Measurements from ENCODE around the gene XG. TPM values are rescaled to one million over a fixed set of nuclear protein-coding genes. Genes with fewer than 3 reads are reported as not detected.

XG gene
- total RNA-seq, 4 donors from 2014 or later: 0.76 TPM; not detected in 3

DNA sequence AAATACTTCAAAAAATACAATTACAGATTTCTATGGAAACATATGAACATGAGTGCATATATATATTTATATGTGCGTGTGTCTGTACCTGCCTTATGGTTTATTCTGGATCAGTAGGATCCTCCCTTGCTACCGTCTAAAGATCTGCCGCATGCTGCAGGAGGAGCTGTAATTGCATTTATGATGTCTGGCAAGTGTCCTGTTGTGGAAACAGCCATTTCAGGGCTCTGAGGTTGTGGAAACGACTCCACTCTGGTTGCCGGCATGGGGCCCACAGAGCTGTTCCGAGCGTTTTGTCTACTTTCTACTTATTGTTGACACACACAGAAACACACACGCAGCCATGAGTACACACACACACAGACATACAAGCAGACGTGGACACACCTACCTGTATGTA lies 39.4 kb upstream of the XG start:
- H3K27ac ChIP-seq: no peak overlapping the region
- intact Hi-C loops (cut with DNase I; ENCODE audit: low total_unique reads): no loop called here

DNA sequence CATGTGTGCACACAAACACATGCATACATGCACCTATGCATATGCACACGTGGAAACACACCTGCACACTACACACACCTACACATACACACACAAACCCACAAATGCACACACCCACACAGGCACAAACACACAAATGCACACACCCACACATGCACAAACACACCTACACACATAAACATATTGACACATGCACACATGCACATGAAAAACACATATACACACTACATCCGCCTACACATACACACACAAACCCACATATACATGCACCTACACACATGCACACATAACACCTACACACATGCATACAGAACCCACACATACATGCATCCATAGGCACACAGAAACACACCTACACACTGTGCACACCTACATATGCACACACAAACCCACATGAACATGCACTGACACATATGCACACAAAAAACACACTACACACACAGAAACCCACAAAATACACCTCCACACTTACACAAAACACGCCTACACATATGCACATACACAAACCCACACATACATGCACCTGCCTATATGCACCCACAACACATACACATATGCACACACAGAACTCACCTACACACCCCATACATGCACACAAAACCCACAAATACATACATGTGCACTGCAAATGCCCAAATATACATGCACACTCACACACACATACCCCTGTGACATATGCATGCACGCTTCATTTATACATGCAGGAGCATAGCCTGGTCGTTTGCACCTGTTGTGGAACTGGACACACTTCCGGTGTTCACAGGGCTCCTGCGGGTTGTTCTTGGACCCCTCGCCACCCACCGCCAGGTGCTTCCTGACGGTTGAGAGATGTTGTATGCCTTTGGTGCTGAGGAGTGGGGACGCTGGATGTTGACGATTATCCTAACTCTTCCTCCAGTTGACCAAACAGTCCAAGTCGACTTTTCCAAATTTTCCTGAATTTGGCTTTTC lies 38.7 kb upstream of the XG start:
- Histone ChIP-seq H3K4me3 (no peak overlapping the region), H3K27ac (no peak overlapping the region), H3K27me3 (no peaks in the 10 kb centered on the region), H3K36me3 (no peaks in the 10 kb centered on the region), H3K9me3 (no peaks in the 10 kb centered on the region), H3K4me1 (peaks cover 0 to 16% of the 10 kb centered on the region in 2 donors)
- intact Hi-C loops (cut with DNase I; ENCODE audit: low total_unique reads): no loop called here
- TF ChIP-seq POLR2A (IDR thresholded peaks at IDR 0.05) (no peak), CTCF (IDR thresholded peaks at IDR 0.05) (no peak)
- DNase-seq: no peak

More for the DNA sequence above, 39.4 kb upstream of the XG start:
- no peak for TF ChIP-seq CTCF (IDR thresholded peaks at IDR 0.05)
- TF ChIP-seq POLR2A (IDR thresholded peaks at IDR 0.05): no peak
- Histone ChIP-seq H3K9me3 (no peaks in the 10 kb centered on the region), H3K4me1 (peaks cover 0 to 17% of the 10 kb centered on the region in 2 donors), H3K4me3 (no peak overlapping the region), H3K27me3 (no peaks in the 10 kb centered on the region), H3K36me3 (no peaks in the 10 kb centered on the region)
- DNase-seq: no peak

DNA sequence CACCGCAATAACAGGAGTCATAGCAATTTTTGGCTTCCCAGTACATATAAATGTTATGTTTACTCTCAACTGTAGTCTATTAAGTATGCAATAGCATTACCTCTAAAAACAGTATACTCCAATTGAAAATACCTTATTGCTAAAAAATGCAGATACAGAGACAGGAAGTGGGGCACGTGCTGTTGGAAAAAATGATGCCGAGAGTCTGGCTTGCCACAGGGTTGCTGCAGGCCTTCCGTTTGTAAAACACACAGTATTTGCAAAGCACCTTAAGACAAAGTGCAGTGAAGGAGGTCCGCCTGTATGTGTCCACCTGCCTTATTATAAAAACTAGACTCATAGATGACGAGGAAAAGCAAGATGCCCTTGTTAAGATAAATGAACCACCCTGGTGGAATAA lies 37.3 kb upstream of the XG start:
- TF ChIP-seq CTCF (IDR thresholded peaks at IDR 0.05) (no peak), POLR2A (IDR thresholded peaks at IDR 0.05) (no peak)
- intact Hi-C loops (cut with DNase I; ENCODE audit: low total_unique reads): no loop called here
- H3K4me3 ChIP-seq: no peak overlapping the region
- H3K27ac ChIP-seq: no peak overlapping the region
- H3K4me1 ChIP-seq: peaks cover 0 to 4% of the 10 kb centered on the region in 2 donors
- H3K36me3 ChIP-seq: no peaks in the 10 kb centered on the region
- no peaks in the 10 kb centered on the region for H3K9me3 ChIP-seq
- DNase-seq: no peak
- no peaks in the 10 kb centered on the region for H3K27me3 ChIP-seq

GRCh38 chrX:2715066-2715600 lies 36.7 kb upstream of the XG start:
- H3K4me1 ChIP-seq: no peaks in the 10 kb centered on the region
- intact Hi-C loops (cut with DNase I; ENCODE audit: low total_unique reads): no loop called here
- H3K9me3 ChIP-seq: no peaks in the 10 kb centered on the region
- no peaks in the 10 kb centered on the region for H3K27me3 ChIP-seq
- DNase-seq: no peak
- no peak overlapping the region for H3K4me3 ChIP-seq
- H3K36me3 ChIP-seq: no peaks in the 10 kb centered on the region
- no peak overlapping the region for H3K27ac ChIP-seq
- TF ChIP-seq POLR2A (IDR thresholded peaks at IDR 0.05) (no peak), CTCF (IDR thresholded peaks at IDR 0.05) (no peak)

DNA sequence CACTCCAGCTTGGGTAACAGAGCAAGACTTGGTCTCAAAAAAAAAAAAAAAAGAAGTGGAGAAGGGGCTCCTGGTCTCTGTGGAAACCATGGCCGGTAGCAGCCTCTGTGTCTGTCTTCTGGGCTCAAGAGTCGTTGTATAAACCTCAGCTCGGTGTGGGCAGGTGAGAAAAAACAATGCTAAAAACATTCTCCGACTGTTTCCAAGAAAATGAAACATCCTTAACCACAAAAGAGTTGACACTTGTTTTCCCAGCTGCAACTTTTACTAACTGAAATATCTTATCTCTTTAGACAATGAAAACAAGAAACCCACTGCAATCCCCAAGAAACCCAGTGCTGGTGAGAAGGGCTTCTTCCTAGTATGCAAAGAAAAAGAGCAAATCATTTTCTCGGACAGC lies 34.5 kb upstream of the XG start:
- H3K36me3 ChIP-seq: no peaks in the 10 kb centered on the region
- no peak for TF ChIP-seq POLR2A (IDR thresholded peaks at IDR 0.05)
- H3K4me1 ChIP-seq: no peaks in the 10 kb centered on the region
- H3K4me3 ChIP-seq: no peak overlapping the region
- H3K27ac ChIP-seq: no peak overlapping the region
- no peaks in the 10 kb centered on the region for H3K27me3 ChIP-seq
- intact Hi-C loops (cut with DNase I; ENCODE audit: low total_unique reads): no loop called here
- DNase-seq: no peak
- no peaks in the 10 kb centered on the region for H3K9me3 ChIP-seq
